AG04450 (cell line): ENCODE data around the gene ENPP4. TPM values are rescaled to one million over a fixed set of nuclear protein-coding genes. Genes with fewer than 3 reads are reported as not detected.
"Not testable (repeated sequence)": the region's sequence is repeated elsewhere in the genome, so short reads cannot be mapped to it uniquely, and the experiment has no call there.

Experiments used
- CTCF ChIA-PET: fragments of 300-600, 350-600 bp; formaldehyde crosslinking; extraction: SDS; loops from one replicate; lab custom pipeline; 2022; ENCODE audit warnings: antibody characterized with exemption, inconsistent platforms; lab: Charles Lee
- POLR2A ChIA-PET: fragments of 350-600 bp; formaldehyde crosslinking; extraction: SDS; loops from one replicate; lab custom pipeline; 2021; ENCODE audit warnings: antibody characterized with exemption, inconsistent platforms; lab: Yijun Ruan, JAX
- DNase-seq: peaks from one replicate; pipeline ENCODE4 v3.0.0-alpha.2; 2011; ENCODE audit warnings: low read depth, low spot score
- H3K27ac ChIP-seq: one replicate; pipeline ENCODE4 v1.5.1; 2012; ENCODE audit warnings: low read depth, low read length, control low read depth
- H3K27me3 ChIP-seq: one replicate; pipeline ENCODE4 v1.6.0; 2012; ENCODE audit warnings: low read length; ENCODE audit not compliant: control insufficient read depth, insufficient read depth
- H3K4me3 ChIP-seq: 2 replicates; pipeline ENCODE4 v1.5.1; 2011; ENCODE audit warnings: mild to moderate bottlenecking, low read depth, low read length, control low read depth
- H3K9me3 ChIP-seq: 2 replicates; pipeline ENCODE4 v1.5.1; 2012; ENCODE audit warnings: low read length; ENCODE audit not compliant: control insufficient read depth, insufficient read depth
- polyA minus RNA-seq: library from RNA; depleted of rRNA, polyadenylated mRNA; stranded (reverse); fragments of >200 nt; gene quantifications from 2 replicates; pipeline ENCODE4 v1.2.3, GENCODE V29; 2011; rRNA and poly(A)+ RNA removed
- polyA plus RNA-seq: library from polyadenylated mRNA; depleted of rRNA; stranded (reverse); fragments of >200 nt; gene quantifications from 2 replicates; pipeline ENCODE4 v1.2.3, GENCODE V29; 2011; rRNA removed
- TF ChIP-seq, protein P1 (sequence below): IDR thresholded peaks from 2 replicates; pipeline ENCODE4 v1.5.1; 2011; ENCODE audit warnings: low read depth, low read length, control low read depth, inconsistent platforms

Gene ENPP4, protein sequence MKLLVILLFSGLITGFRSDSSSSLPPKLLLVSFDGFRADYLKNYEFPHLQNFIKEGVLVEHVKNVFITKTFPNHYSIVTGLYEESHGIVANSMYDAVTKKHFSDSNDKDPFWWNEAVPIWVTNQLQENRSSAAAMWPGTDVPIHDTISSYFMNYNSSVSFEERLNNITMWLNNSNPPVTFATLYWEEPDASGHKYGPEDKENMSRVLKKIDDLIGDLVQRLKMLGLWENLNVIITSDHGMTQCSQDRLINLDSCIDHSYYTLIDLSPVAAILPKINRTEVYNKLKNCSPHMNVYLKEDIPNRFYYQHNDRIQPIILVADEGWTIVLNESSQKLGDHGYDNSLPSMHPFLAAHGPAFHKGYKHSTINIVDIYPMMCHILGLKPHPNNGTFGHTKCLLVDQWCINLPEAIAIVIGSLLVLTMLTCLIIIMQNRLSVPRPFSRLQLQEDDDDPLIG
- polyA plus RNA-seq (0.04 TPM in 1 of 2 replicates, not detected in the other), polyA minus RNA-seq (not detected in 2 replicates)

DNA sequence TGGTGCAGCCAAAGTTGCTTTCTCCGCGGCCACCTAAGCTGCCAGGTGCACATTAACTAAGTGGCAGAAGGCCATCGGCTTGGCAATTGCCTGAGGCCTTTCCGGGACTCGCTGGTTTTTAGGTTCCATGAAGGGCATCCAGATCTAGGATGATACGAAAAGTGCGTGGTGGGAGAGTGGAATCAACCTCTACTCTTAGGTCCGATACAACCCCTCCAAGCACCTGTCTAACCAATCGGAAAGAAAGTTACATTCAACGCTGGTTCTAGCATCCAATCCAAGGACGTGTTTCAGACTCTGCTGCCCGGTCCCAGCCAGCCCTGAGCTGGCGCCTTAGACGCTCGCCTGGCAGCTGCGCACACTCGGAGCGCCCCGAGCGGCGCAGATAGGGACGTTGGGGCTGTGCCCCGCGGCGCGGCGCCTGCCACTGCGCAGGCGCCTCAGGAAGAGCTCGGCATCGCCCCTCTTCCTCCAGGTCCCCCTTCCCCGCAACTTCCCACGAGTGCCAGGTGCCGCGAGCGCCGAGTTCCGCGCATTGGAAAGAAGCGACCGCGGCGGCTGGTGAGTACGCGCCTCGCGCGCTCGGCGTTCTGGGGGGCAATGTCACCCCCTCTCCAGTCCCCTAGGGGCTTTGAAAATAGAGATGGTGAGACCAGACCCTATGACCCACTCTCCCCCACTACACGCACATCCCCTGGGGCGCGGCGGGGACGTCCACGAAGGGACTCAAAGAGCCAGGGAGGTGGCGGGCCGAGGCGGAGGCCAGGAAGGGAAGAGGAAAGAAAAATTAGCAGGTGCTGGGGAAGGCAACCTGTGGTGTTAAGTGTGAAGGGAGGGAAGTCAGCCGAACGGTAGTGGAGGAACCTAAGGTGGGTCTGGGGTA lies at the start of gene ENPP4:
Gene ENPP4 (plus strand): TSS at position 361 of the 883 bp plus-strand sequence. CDS start 9,595 bp downstream, outside the sequence.
- Histone ChIP-seq H3K27ac (no peak within 1 kb of the TSS), H3K4me3 (no peak within 1 kb of the TSS), H3K9me3 (no peaks in the 10 kb centered on the region; the same call in 1 of the 2 replicates), H3K27me3 (peaks cover 5% of the 10 kb centered on the region)
- CTCF ChIA-PET: no interaction called here
- TF ChIP-seq, protein P1, sequence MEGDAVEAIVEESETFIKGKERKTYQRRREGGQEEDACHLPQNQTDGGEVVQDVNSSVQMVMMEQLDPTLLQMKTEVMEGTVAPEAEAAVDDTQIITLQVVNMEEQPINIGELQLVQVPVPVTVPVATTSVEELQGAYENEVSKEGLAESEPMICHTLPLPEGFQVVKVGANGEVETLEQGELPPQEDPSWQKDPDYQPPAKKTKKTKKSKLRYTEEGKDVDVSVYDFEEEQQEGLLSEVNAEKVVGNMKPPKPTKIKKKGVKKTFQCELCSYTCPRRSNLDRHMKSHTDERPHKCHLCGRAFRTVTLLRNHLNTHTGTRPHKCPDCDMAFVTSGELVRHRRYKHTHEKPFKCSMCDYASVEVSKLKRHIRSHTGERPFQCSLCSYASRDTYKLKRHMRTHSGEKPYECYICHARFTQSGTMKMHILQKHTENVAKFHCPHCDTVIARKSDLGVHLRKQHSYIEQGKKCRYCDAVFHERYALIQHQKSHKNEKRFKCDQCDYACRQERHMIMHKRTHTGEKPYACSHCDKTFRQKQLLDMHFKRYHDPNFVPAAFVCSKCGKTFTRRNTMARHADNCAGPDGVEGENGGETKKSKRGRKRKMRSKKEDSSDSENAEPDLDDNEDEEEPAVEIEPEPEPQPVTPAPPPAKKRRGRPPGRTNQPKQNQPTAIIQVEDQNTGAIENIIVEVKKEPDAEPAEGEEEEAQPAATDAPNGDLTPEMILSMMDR: no peak
- no peak for DNase-seq
- POLR2A ChIA-PET: no interaction called here

DNA sequence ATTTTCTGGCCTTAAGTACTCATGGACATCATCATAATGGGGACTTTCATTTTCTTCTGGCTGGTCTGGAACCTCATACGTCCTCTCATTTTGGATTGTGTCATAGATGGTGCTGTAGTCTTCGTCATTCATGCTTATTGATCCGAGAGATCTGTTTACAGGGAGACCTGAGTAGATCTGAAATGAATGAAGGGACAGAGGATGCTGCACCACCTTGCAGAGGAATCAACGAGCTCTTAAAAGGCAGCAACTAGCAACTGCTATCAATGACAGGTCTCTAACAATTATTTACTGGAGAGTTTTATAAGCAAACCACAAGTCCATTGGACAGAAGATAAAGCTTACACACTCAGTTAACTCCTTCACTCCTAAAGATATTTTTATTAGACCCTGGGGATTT lies 49.7 kb upstream of the ENPP4 start:
- CTCF ChIA-PET: interaction anchor here (3.8 kb wide), 1 partner anchor 10 kb away, joined by 14 read pairs; no protein-coding TSS in a partner anchor

DNA sequence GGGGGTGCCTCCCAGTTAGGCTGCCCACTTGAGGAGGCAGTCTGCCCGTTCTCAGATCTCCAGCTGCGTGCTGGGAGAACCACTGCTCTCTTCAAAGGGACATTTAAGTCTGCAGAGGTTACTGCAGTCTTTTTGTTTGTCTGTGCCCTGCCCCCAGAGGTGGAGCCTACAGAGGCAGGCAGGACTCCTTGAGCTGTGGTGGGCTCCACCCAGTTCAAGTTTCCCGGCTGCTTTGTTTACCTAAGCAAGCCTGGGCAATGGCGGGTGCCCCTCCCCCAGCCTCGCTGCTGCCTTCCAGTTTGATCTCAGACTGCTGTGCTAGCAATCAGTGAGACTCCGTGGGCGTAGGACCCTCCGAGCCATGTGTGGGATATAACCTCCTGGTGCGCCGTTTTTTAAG lies 44.1 kb upstream of the ENPP4 start:
- DNase-seq, H3K27ac ChIP-seq, CTCF ChIA-PET, POLR2A ChIA-PET, H3K4me3 ChIP-seq, H3K27me3 ChIP-seq, H3K9me3 ChIP-seq: not testable (repeated sequence)

More for the DNA sequence above, 49.7 kb upstream of the ENPP4 start:
- TF ChIP-seq, protein P1: no peak
- POLR2A ChIA-PET: no interaction called here
- Histone ChIP-seq H3K27ac (no peak overlapping the region), H3K27me3 (no peaks in the 10 kb centered on the region), H3K4me3 (no peak overlapping the region), H3K9me3 (no peaks in the 10 kb centered on the region)
- no peak for DNase-seq

DNA sequence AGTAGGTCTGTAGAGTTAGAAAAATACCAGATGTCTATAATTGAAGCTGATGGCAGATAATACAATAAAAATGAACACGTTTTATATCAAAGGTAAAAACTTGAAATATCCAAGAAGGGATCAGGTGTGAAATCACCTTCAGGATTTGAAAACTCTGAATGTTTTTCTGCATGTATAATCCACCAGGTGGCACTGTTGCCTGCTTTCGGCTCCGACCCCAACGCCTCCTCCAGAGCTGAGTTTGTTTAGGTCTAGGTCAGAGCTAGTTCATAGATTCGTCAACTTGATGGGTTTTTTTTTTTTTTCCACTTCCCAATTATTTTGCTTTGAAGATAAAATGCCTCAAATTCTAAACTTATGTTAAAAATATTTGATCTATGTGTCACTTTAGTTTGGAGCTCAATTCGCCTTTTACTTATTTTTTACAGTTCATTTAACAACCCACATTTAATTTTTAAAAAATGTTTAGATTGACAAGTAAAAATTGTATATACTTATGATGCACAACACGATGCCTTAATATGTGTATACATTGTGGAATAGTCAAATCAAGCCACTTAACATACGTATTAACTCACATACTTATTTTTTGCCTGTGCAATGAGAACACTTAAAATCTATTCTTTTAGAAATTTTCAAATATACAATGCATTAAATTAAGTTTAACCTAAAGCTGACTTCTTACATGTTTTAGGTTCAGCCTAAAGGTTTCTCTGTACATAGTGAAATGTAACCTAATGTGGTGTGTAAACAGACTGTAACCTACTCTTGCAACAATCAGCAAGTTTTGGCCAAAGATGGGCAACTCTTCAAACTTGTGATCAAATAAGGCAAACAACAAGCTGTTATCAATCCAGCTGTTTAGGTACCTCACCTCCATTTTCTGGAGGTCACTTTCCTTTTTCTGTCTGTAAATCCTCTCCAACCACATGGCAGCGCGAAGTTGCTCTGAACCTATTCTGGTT lies 39.4 kb upstream of the ENPP4 start:
- TF ChIP-seq, protein P1: peak; percentile 77
- Histone ChIP-seq H3K27me3 (no peaks in the 10 kb centered on the region), H3K9me3 (peaks cover 3% of the 10 kb centered on the region; the same call in 1 of the 2 replicates), H3K27ac (no peak overlapping the region), H3K4me3 (no peak overlapping the region)
- peak; percentile 1 for DNase-seq
- ChIA-PET POLR2A (no interaction called here), CTCF (interaction anchor here (0.6 to 2.4 kb wide), 53 partner anchors 8 to 1548 kb away, joined by 3 to 20 read pairs (median 4); no protein-coding TSS in a partner anchor)
